Rectal smooth muscle tissue (tissue), 1 donor: ENCODE results near the gene MEX3D.

Experiments
- H3K27ac ChIP-seq: one replicate; pipeline ENCODE4 v1.7.0; 2013; ENCODE audit warnings: low read depth, low read length, inconsistent platforms
- H3K27me3 ChIP-seq: one replicate; pipeline ENCODE4 v1.7.0; 2013; ENCODE audit warnings: low read length; ENCODE audit not compliant: control insufficient read depth, insufficient read depth
- H3K36me3 ChIP-seq: one replicate; pipeline ENCODE4 v1.7.0; 2013; ENCODE audit warnings: low read length; ENCODE audit not compliant: control insufficient read depth, insufficient read depth
- H3K4me1 ChIP-seq: one replicate; pipeline ENCODE4 v1.7.0; 2013; ENCODE audit warnings: low read length; ENCODE audit not compliant: control insufficient read depth, insufficient read depth
- H3K4me3 ChIP-seq: one replicate; pipeline ENCODE4 v1.7.0; 2013; ENCODE audit warnings: low read length
- H3K9ac ChIP-seq: one replicate; pipeline ENCODE4 v1.7.0; 2013; ENCODE audit warnings: low read length

Gene MEX3D

DNA sequence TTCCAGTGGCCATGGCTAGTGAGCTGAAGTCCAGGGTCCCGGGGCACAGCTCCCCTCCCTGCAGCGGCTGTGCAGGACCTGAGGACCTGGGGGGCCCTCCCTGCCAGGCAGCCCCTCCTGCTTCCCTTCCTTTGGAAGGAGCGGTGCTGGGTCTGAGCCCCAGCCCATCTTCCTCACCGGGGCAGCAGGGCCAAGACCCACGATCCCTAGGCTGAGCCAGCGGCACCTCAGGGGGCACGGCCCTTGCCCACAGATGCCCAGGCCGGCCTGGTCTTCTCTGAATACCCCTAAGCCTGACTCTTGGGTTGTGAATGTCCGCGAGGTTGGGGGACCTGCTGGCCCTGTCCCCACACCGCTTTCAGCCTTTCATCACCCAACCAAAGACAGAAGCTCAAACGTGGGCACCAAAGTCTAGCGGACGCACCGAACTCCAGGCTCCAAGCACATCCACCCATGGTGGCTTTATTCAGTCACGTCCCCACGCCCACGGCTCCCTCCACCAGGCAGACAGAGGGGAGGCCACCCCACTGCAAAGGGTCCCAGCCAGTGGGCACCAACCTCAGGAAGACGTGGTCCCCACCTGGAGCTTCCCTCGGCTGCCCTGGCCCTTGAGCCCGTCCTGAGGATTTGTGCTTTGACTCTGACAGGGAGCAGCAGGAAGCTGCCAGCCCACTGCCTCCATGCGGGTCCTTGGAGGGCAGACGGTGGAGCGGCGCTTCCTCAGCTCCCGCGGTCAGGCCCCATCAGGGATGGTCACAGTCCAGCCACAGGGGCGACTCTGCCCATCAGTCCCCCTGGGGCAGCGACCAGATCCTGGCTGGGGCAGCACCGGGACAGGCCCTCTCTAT lies 8.3 kb upstream of the MEX3D start:
- H3K36me3 ChIP-seq, result peaks cover 18% of the 10 kb centered on the region
- H3K27me3 ChIP-seq, result no peaks in the 10 kb centered on the region
- no peak overlapping the region for H3K27ac ChIP-seq
- H3K9ac ChIP-seq, result no peak overlapping the region
- H3K4me1 ChIP-seq, result no peaks in the 10 kb centered on the region
- H3K4me3 ChIP-seq, result no peak overlapping the region

DNA sequence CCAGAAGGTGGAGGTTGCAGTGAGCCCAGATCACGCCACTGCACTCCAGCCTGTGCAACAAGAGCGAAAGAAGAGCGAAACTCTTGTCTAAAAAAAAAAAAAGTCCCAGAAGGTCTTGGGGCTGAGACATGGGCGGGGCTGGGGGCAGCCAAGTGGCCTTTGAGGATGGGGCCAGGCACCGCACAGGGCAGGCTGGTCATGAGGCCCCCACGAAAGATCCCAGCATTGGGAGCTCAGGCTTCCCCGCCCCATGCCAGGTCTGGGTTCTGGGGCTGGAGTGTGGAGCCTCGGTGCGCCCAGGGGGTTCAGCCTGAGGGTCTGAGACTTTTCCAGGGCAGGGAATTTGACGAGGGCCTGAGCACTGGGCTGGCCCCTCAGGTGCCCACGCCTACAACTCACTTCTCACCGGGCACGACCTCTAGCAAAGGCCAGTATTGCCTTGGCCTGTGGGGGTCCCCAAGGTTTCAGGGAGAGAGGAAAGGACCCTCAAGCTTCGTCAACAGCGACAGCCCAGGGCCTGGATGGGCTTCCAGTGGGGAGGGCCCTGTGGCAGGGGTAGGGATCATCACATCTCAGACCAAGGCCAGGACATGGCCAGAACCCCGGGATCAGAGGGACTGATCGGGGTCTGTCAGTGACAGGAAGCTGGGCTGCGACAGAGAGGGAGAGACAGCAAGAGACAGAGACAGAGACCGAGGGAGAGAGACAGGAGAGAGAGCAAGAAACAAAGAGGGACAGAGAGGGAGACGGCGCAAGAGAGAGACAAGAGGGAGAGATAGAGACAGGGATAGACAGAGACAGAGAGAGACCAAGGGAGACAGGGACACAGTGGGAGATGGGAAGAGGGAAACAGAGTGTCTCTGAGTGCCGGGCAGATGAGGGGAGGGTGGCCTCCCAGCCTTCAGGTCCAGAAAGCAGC lies 7.5 kb upstream of the MEX3D start:
- H3K4me1 ChIP-seq, result no peaks in the 10 kb centered on the region
- H3K27me3 ChIP-seq, result no peaks in the 10 kb centered on the region
- H3K4me3 ChIP-seq, result no peak overlapping the region
- H3K36me3 ChIP-seq, result peaks cover 11% of the 10 kb centered on the region
- H3K27ac ChIP-seq, result no peak overlapping the region
- H3K9ac ChIP-seq, result no peak overlapping the region

- no peaks in the 10 kb centered on the region for H3K27me3 ChIP-seq
- H3K36me3 ChIP-seq, result peaks cover 8% of the 10 kb centered on the region
- H3K4me3 ChIP-seq, result no peak overlapping the region
- H3K9ac ChIP-seq, result no peak overlapping the region
- H3K4me1 ChIP-seq, result no peaks in the 10 kb centered on the region
- H3K27ac ChIP-seq, result no peak overlapping the region
These were observed 6.4 kb upstream of the MEX3D start for GRCh38 chr19:1574354-1575136.

- no peak overlapping the region for H3K27ac ChIP-seq
- H3K4me3 ChIP-seq, result no peak overlapping the region
- no peak overlapping the region for H3K9ac ChIP-seq
- H3K27me3 ChIP-seq, result no peaks in the 10 kb centered on the region
- peaks cover 8% of the 10 kb centered on the region for H3K36me3 ChIP-seq
- peaks cover 3% of the 10 kb centered on the region for H3K4me1 ChIP-seq
These were observed 4.7 kb upstream of the MEX3D start for GRCh38 chr19:1572795-1573194.

- no peak overlapping the region for H3K27ac ChIP-seq
- H3K9ac ChIP-seq, result no peak overlapping the region
- peaks cover 3% of the 10 kb centered on the region for H3K4me1 ChIP-seq
- H3K27me3 ChIP-seq, result no peaks in the 10 kb centered on the region
- no peaks in the 10 kb centered on the region for H3K36me3 ChIP-seq
- no peak overlapping the region for H3K4me3 ChIP-seq
These were observed 3.2 kb upstream of the MEX3D start for GRCh38 chr19:1571358-1571757.

- H3K4me1 ChIP-seq, result peaks cover 7% of the 10 kb centered on the region
- no peak overlapping the region for H3K27ac ChIP-seq
- H3K4me3 ChIP-seq, result no peak overlapping the region
These were observed 2.7 kb upstream of the MEX3D start for GRCh38 chr19:1570836-1571235.

DNA sequence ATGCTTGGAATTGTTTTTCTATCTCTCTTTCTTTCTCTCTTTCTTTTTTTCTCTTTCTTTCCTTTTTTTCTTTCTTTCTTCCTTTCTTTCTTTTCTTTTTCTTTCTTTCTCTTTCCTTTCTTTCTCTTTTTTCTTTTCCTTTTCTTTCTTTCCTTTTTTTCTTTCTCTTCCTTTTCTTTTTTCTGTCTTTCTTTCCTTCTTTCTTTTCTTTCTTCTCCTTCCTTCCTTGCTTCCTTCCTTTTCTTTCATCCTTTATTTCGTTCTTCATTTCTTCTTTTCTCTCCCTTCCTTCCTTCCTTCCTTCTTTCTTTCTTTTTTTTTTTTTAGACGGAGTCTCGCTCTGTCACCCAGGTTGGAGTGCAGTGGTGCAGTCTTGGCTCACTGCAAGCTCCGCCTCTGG lies 1.9 kb upstream of the MEX3D start:
- no peaks in the 10 kb centered on the region for H3K36me3 ChIP-seq

More at GRCh38 chr19:1570836-1571235, 2.7 kb upstream of the MEX3D start:
- H3K9ac ChIP-seq, result no peak overlapping the region
- H3K36me3 ChIP-seq, result no peaks in the 10 kb centered on the region
- H3K27me3 ChIP-seq, result no peaks in the 10 kb centered on the region

DNA sequence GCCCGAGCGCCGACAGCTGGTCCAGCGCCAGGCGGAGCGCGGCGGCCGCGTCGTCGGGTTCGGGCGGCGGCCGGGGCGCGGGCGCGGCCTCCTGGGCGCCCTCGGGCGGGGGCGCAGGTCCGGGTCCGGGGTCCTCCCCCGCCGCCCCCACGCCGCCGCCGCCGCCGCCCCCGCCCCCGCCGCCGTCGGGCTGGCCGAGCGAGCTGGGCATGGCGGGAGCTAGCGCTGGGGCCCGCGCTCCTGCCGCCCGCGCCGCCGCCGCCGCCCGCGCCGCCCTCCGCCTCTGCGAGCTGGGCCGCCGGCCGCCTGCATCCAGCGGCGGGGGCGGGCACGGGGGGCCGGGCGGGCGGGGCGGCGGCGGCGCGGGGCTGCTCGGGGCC lies 287 bp downstream of the MEX3D start:
- H3K27me3 ChIP-seq, result no peaks in the 10 kb centered on the region
- H3K9ac ChIP-seq, result no peak overlapping the region
- no peak overlapping the region for H3K27ac ChIP-seq
- H3K4me3 ChIP-seq, result no peak overlapping the region
- peaks cover 10% of the 10 kb centered on the region for H3K4me1 ChIP-seq
- no peaks in the 10 kb centered on the region for H3K36me3 ChIP-seq

More for the DNA sequence above, 1.9 kb upstream of the MEX3D start:
- Histone ChIP-seq H3K9ac (no peak overlapping the region), H3K27me3 (no peaks in the 10 kb centered on the region), H3K27ac (no peak overlapping the region), H3K4me3 (no peak overlapping the region), H3K4me1 (peaks cover 10% of the 10 kb centered on the region)

DNA sequence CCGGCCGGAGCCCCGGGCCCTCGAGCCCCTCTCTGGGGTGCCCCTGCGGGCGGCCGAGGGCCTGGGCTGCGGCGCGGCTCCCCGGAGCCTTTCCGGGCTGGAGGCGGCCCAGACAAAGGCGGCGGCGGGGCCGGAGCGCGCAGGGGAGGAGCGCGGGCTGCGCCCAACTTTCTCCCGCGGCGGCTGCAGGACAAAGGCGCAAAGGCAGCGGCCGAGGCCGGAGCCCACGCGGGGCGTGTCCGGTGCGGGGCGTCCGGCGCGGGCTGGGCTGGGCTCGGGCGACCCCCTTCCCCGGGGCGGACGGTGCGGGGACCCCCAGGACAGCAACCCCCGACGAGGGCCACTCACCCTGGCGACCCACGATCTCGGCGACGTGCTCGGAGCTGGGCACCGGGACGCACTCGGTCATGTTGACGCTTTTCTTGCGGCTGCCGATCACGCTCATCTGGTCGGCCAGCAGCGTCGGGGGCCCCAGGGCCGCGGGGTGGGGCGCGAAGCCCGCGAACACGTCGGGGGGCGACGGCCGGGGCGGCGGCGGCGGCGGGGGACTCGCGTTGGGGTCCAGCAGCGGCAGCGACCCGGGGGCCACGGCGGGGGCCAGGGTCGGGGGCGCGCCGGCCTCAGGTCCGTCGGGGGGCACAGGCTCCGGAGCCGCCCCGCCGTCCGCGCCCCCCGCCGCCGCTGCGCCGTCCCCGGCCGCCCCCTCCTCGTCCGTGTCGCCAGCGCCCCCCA lies 843 bp downstream of the MEX3D start:
- Histone ChIP-seq H3K4me3 (peak overlapping the region; percentile 68), H3K4me1 (peaks cover 10% of the 10 kb centered on the region), H3K9ac (peak overlapping the region; percentile 56)

DNA sequence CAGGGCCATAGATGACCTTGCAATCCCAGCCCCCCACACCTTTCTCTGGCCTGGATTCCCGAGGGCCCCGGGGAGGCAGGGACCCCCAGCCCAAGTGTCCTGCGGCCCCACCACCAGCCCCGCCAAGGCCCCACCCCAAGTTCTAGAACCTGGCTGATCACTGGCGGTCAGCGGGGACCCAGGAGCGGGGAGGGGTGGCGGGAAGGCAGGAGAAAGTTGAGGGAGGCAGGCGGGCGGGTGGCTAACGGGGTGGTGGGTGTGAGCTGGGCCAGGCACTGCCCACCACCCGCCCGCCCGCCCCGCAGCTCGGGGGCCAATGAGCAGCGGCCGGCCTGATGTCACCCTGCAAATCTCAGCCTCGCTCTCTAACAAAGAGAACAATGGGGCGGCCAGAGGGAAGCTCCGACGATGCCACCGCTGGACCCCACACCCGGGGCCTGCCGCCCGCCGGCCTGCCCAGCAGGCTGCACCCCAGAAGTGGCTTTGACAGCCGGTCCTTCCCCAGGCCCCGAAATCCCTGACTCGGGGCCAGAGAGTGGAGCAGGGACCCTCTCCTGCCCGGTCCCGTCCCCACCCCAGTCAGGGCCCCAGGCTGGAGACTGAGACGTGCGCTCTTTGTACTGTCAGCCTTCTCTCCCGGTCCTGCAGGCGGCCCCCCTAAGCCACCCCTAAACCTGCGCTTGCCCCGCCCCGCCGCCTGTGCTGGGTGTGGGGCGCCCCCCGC lies 1.6 kb downstream of the MEX3D start:
- peak overlapping the region; percentile 56 for H3K9ac ChIP-seq
- H3K27me3 ChIP-seq, result no peaks in the 10 kb centered on the region
- H3K4me3 ChIP-seq, result peak overlapping the region; percentile 68
- peaks cover 10% of the 10 kb centered on the region for H3K4me1 ChIP-seq
- H3K27ac ChIP-seq, result peak overlapping the region; percentile 93
- H3K36me3 ChIP-seq, result no peaks in the 10 kb centered on the region

More for the DNA sequence above, 843 bp downstream of the MEX3D start:
- Histone ChIP-seq H3K27me3 (no peaks in the 10 kb centered on the region), H3K27ac (peak overlapping the region; percentile 93), H3K36me3 (no peaks in the 10 kb centered on the region)

DNA sequence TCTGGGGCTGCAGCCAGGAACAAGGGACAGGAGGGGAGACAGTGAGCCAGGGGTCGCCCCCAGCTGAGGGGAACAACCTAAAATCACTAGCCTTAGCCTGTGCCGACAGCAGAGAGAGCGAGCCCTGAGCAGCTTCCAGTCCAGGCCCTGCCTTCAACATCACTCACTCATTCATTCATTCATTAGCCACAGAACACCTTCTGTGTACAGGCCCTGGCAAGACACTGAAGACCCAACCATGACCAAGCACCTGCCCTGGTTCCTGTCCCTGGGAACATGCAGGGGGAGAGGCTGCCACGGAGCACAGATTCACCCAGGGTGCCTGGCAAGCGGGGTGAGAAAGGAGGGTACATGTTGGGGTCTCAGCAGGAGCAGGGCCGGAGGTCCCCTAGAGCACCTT lies 4.9 kb downstream of the MEX3D start:
- H3K4me1 ChIP-seq, result peaks cover 7% of the 10 kb centered on the region
- no peaks in the 10 kb centered on the region for H3K36me3 ChIP-seq
- no peaks in the 10 kb centered on the region for H3K27me3 ChIP-seq

More for the DNA sequence above, 4.9 kb downstream of the MEX3D start:
- no peak overlapping the region for H3K4me3 ChIP-seq
- H3K9ac ChIP-seq, result no peak overlapping the region
- H3K27ac ChIP-seq, result no peak overlapping the region
